Left ventricle myocardium inferior (tissue), 1 donor: ENCODE data around the gene EDN3. TPM values are rescaled to one million over a fixed set of nuclear protein-coding genes. Genes with fewer than 3 reads are reported as not detected.

Experiments used
- DNase-seq: peaks from one replicate; pipeline ENCODE4 v3.0.0-alpha.2; 2020
- H3K27ac ChIP-seq: fragments of 200-600 bp; replicated peaks from 2 replicates; pipeline ENCODE4 v1.8.0; 2021
- H3K27me3 ChIP-seq: fragments of 200-600 bp; 2 replicates; pipeline ENCODE4 v1.8.0; 2021; ENCODE audit warnings: low read depth
- H3K36me3 ChIP-seq: fragments of 200-600 bp; 2 replicates; pipeline ENCODE4 v1.8.0; 2021
- H3K4me1 ChIP-seq: fragments of 200-600 bp; 2 replicates; pipeline ENCODE4 v1.8.0; 2021
- H3K4me3 ChIP-seq: fragments of 200-600 bp; 2 replicates; pipeline ENCODE4 v1.8.0; 2021; ENCODE audit warnings: mild to moderate bottlenecking, moderate library complexity
- H3K9me3 ChIP-seq: fragments of 200-600 bp; replicated peaks from 2 replicates; pipeline ENCODE4 v1.8.0; 2021
- CTCF ChIP-seq: fragments of 200-600 bp; IDR thresholded peaks from 2 replicates; pipeline ENCODE4 v1.8.0; 2021; ENCODE audit warnings: antibody characterized with exemption, mild to moderate bottlenecking, borderline replicate concordance
- intact Hi-C: fragments of 100-400 bp; cut with micrococcal nuclease; formaldehyde crosslinking; loops from one replicate; pipeline ENCODE4 v1.11.0; 2022
- total RNA-seq: library from RNA; stranded (reverse); fragmentation: NEBNext Ultra II Directional; extraction: Animal tissue kit (Norgen Biotek cat#: 25700); gene quantifications from one replicate; pipeline ENCODE4 v1.2.1, GENCODE V29; 2021
- donor health status: DM: no; HTN: yes; CAD: no; lungs with severe emphysema.

The EDN3 gene
- total RNA-seq, 1 donor from 2014 or later, result not detected

DNA sequence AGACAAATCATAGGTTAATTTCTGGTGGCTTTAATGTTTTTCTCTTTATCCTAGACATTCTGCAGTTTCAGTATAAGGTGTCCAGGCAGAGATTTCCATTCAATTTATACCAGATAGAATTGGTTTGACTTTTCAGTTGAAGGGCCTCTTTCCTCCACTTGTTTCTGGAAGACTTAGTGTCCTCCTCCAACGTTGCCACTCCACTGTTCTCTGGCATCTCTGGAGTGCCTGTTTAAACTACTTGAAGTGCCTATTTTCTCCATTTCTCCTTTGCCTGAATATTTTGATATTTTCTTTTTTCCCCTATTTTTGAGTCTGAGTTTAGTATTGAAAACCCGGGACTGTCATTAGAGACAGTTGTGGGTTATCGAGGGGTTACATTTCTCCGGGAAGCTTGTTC is 27.7 kb downstream of the EDN3 start:
- Histone ChIP-seq H3K9me3 (no peaks in the 10 kb centered on the region), H3K4me3 (no peak overlapping the region), H3K4me1 (no peaks in the 10 kb centered on the region), H3K27me3 (peaks cover 77% of the 10 kb centered on the region), H3K27ac (no peak overlapping the region), H3K36me3 (no peaks in the 10 kb centered on the region)
- no peak for DNase-seq
- intact Hi-C loops, result no loop called here
- TF ChIP-seq CTCF, result no peak

GRCh38 chr20:59331721-59332329 is 31.4 kb downstream of the EDN3 start:
- H3K9me3 ChIP-seq, result no peaks in the 10 kb centered on the region
- H3K27ac ChIP-seq, result no peak overlapping the region
- H3K27me3 ChIP-seq, result peaks cover 96% of the 10 kb centered on the region
- no peak overlapping the region for H3K4me3 ChIP-seq
- intact Hi-C loops, result no loop called here
- no peaks in the 10 kb centered on the region for H3K36me3 ChIP-seq
- TF ChIP-seq CTCF, result no peak
- H3K4me1 ChIP-seq, result no peaks in the 10 kb centered on the region
- no peak for DNase-seq

- intact Hi-C loops, result no loop called here
- no peak for DNase-seq
Measured at GRCh38 chr20:59333260-59333845, 32.9 kb downstream of the EDN3 start.

DNA sequence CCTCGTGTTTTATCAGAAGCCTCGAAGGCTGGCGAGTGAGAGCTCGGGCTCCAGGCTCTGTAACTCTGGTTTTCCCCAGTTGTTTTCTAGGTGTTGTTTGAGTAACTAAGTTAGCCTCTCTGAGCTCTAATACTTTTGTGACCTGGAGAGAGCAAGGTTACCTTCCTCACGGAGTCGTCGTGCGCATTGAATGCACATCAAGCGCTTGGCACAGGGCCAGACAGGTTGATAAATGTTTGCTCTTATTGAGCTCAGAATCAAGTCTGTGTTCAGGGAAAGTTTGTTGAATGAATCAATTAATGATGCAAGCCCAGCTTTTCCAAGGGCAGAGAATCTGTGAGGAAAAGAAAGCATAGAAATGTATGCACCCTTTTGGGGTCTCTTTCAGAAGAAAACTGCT is 33.5 kb downstream of the EDN3 start:
- Histone ChIP-seq H3K9me3 (no peaks in the 10 kb centered on the region), H3K36me3 (no peaks in the 10 kb centered on the region), H3K4me3 (no peak overlapping the region), H3K27me3 (peaks cover 80% of the 10 kb centered on the region), H3K4me1 (no peaks in the 10 kb centered on the region), H3K27ac (no peak overlapping the region)
- TF ChIP-seq CTCF, result no peak
- DNase-seq, result no peak
- intact Hi-C loops, result no loop called here

More at GRCh38 chr20:59333260-59333845, 32.9 kb downstream of the EDN3 start:
- Histone ChIP-seq H3K27me3 (peaks cover 86% of the 10 kb centered on the region), H3K36me3 (no peaks in the 10 kb centered on the region), H3K4me3 (no peak overlapping the region), H3K27ac (no peak overlapping the region), H3K4me1 (no peaks in the 10 kb centered on the region), H3K9me3 (no peaks in the 10 kb centered on the region)
- TF ChIP-seq CTCF, result no peak

DNA sequence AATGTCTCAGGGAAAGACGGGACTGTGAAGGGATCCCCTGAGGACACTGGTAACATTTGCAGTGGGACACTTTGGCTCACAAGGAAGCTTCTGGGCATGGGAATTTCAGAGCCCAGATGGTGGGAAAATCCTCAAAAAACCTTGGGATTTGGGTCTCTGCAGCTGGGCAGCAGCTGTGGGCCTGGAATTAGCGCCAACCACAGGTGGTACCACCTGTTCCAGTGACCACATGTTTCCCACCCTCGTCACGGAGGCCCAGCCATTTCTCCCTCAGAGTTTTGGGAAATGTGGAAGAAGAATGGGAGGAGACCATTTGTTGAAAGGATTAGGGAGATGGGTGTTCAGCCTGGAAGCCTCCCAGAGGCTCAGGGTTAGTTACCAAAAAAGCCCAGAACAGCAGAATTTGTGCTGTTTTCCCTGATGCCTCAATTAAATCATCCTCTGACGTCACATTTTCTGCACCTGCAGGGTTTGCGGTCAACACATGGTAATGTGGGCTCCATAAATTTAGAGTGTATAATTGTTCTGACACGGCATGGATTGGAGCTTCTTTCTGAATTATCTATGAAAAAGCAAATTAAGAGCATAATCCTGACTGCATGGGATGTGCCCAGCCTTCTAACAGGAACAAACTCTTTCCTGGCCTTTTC is 34.4 kb downstream of the EDN3 start:
- H3K27me3 ChIP-seq, result peaks cover 77% of the 10 kb centered on the region
- no peaks in the 10 kb centered on the region for H3K4me1 ChIP-seq
- H3K4me3 ChIP-seq, result no peak overlapping the region
- no peak overlapping the region for H3K27ac ChIP-seq
- H3K36me3 ChIP-seq, result no peaks in the 10 kb centered on the region
- no peak for TF ChIP-seq CTCF
- no peaks in the 10 kb centered on the region for H3K9me3 ChIP-seq
- DNase-seq, result no peak
- intact Hi-C loops, result no loop called here
